8988T (cell line): ENCODE results near the gene HEXD.
A peak's percentile ranks its signal among the peaks of the same experiment; 100 is the strongest.
"Not testable (repeated sequence)": the region's sequence is repeated elsewhere in the genome, so short reads cannot be mapped to it uniquely, and the experiment has no call there.

ENCODE experiments used
- DNase-seq: peaks from one replicate; pipeline ENCODE4 v3.0.0; 2011

The HEXD gene

DNA sequence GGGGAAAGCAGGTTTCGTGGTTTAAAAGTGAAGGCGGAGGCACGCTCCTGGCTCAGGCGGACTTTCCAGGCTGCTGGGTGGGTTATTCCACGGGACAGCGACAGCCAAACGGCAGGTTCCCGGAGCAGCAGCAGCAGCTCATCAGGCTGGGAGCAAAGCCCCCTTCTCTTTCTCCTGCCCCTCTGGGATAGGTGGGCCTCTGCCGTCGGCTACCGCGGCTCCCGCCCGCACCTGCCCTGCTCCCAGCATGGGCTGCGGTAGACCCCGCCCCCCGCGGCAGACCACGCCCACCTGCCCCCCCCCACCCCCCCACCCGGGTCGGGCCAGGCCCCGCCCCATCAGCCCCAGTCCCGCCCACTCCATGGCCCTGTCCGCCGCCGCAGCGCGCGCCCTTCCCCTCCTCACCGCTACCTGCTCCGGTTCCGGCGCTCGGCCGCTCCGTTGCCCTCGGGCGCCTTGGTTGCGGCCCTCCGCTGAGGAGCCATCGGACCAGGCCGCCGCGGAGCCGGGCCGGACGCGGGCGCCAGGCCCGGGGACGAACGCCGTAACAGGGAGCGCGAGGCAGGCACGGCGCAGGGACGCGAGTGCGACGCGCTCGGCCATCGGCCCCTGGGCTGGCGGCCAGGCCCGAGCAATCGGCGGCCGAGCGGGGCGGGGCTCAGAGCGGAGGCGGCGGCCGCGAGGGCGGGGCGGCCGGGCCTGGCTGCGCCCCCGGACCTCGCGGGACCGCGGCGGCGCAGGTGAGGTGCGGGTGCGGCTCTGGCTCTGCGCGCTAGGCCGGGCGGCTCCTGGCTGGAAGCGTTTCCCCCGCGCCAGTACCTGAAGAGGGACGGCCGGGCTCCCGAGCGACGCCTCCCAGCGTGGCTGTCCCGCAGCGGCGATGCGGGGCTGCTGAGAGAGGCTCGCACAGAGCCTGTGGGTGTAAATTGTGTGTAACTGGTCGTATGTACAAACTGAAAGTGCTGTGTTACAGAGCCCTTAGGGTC is at the start of gene HEXD, which contains the start of gene OGFOD3:
Gene HEXD, plus strand, starts transcription at position 347 of the 986 bp plus-strand sequence. CDS start 1,453 bp downstream, outside the sequence.
Gene OGFOD3, minus strand, starts transcription at position 586 of the 986 bp plus-strand sequence. Its CDS starts 101 bp downstream, at position 485.
- DNase-seq, result peak; percentile 85

GRCh38 chr17:82369211-82369610 is 48.9 kb upstream of the HEXD start:
- DNase-seq, result no peak

GRCh38 chr17:82370471-82371332 is 47.4 kb upstream of the HEXD start:
- DNase-seq, result no peak

DNA sequence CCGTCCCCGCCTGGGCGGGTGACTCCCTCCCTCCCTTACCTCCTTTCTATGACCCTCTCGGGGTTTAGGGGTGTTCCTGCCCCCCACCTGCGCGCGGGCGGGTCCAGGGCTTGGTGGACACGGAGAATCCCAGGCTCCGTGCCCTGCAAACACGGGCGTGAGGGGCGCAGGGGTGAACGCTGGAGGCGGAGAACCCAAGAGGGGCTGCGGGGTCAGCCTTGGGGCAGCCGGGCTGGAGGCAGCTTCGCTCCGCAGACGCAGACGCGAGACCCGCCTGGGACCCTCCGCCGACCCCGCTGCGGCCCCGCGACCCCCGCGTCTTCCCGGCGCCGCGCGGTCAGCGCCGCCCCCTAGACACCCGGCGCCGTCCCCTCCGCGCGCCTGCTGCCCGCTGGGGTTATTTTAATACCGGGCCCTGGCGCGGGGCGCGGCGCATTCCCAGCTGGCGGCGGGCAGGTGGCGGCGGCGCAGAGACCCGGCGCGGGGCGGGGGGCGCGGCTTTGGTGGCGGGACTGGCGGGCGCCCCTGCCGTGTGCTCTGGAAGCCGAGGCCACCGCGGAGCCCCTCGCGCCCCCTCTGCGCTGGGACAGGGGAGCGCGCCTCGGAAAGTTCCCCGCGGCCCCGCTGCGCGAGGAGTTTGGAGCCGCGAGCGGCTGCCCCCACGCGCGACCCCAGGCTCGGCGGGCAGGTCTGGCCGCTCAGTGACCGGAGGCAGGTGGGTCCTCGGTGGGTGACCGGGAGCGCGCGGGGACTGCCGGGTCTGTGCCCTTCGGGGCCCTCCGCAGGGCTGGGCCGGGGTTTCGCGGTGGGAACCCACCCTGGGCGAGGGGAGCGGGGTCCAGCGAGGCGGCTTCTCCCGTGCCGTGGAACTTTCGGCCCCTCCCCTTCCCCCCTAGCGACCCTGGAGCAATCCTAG is 46.6 kb upstream of the HEXD start, which contains the start of gene UTS2R:
Gene UTS2R, plus strand, starts transcription at position 433 of the 916 bp plus-strand sequence. CDS start 2,560 bp downstream, outside the sequence.
- no peak for DNase-seq

- no peak for DNase-seq
Measured at GRCh38 chr17:82372249-82373071, 45.7 kb upstream of the HEXD start.

DNA sequence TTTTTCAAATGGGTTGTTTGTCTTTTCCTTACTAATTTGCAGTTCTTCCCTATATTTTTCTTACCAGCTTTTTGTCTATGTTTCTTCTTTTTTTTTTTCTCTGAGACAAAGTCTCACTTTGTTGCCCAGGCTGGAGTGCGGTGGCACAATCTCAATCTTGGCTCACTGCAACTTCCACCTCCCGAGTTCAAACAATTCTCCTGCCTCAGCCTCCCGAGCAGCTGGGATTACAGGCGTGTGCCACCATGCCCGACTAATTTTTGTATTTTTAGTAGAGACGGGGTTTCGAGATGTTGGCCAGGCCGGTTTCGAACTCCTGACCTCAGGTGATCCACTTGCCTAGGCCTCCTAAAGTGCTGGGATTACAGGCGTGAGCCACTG is 45.1 kb upstream of the HEXD start:
- DNase-seq, result not testable (repeated sequence)

- DNase-seq, result no peak
Measured at GRCh38 chr17:82373731-82374625, 44.2 kb upstream of the HEXD start.

DNA sequence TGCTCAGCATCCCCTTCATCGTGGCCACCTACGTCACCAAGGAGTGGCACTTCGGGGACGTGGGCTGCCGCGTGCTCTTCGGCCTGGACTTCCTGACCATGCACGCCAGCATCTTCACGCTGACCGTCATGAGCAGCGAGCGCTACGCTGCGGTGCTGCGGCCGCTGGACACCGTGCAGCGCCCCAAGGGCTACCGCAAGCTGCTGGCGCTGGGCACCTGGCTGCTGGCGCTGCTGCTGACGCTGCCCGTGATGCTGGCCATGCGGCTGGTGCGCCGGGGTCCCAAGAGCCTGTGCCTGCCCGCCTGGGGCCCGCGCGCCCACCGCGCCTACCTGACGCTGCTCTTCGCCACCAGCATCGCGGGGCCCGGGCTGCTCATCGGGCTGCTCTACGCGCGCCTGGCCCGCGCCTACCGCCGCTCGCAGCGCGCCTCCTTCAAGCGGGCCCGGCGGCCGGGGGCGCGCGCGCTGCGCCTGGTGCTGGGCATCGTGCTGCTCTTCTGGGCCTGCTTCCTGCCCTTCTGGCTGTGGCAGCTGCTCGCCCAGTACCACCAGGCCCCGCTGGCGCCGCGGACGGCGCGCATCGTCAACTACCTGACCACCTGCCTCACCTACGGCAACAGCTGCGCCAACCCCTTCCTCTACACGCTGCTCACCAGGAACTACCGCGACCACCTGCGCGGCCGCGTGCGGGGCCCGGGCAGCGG is 43.4 kb upstream of the HEXD start:
- no peak for DNase-seq

GRCh38 chr17:82375359-82376041 is 42.6 kb upstream of the HEXD start:
- no peak for DNase-seq

- no peak for DNase-seq
Measured at GRCh38 chr17:82376042-82376730, 42.0 kb upstream of the HEXD start.

DNA sequence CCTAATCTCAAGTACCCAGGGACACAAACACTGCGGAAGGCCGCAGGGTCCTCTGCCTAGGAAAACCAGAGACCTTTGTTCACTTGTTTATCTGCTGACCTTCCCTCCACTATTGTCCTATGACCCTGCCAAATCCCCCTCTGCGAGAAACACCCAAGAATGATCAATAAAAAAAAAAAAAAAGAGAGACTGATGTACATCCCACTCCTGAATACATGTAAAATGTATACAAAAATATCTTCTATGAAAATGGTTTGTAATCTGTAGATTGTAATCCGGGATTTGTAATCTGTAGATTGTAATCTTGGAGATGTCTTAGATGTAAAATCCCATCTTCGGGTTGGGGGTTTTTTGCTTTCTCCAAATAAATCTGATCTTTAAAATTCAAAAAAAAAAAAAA is 40.9 kb upstream of the HEXD start:
- DNase-seq, result not testable (repeated sequence)

GRCh38 chr17:82377924-82378740 is 40.0 kb upstream of the HEXD start:
- no peak for DNase-seq

DNA sequence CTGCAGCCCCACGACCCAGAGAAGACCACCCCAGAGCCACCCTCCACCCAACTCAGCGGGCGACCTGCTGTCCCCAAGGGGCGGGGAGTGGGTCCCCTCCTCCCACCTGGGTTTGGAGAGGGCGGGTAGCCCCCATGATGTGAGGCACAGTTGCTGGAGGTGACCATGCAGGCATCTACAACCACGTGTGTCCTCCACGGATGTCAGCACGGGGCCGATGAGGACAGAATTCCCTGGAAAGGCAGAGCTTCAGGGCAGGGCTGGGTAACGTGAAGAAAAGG is 39.5 kb upstream of the HEXD start:
- no peak for DNase-seq

- DNase-seq, result no peak
Measured at GRCh38 chr17:82380860-82381702, 37.1 kb upstream of the HEXD start.

DNA sequence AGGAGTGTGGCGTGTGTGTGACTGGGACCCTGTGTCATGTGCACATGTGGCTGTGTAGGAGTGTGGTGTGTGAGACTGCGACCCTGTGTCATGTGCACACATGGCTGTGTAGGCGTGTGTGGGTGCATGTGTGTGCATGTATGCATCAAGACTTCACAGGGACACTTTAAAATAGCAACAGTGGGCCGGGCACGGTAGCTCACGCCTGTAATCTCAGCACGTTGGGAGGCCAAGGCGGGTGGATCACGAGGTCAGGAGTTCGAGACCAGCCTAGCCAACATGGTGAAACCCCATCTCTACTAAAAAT is 36.5 kb upstream of the HEXD start:
- not testable (repeated sequence) for DNase-seq

- DNase-seq, result not testable (repeated sequence)
Measured at GRCh38 chr17:82382220-82382932, 35.8 kb upstream of the HEXD start.
